CD4-positive, alpha-beta T cell treated with Interleukin-6 at 100 ng/mL for 8 hours (primary cell): ENCODE data around the gene INTS7.

Experiments used
- DNase-seq: peaks from one replicate; pipeline ENCODE4 v3.0.0-alpha.2; 2020; ENCODE audit warnings: mixed read lengths, low spot score

INTS7 gene

GRCh38 chr1:211903490-211904245 is 131.7 kb downstream of the INTS7 start:
- no peak for DNase-seq

- no peak for DNase-seq
These were observed 132.6 kb downstream of the INTS7 start for GRCh38 chr1:211902624-211903291.

- no peak for DNase-seq
These were observed 133.4 kb downstream of the INTS7 start for GRCh38 chr1:211901945-211902344.

GRCh38 chr1:211900441-211900840 is 134.9 kb downstream of the INTS7 start:
- DNase-seq = no peak

GRCh38 chr1:211896958-211897357 is 138.4 kb downstream of the INTS7 start:
- no peak for DNase-seq

GRCh38 chr1:211895126-211895759 is 140.1 kb downstream of the INTS7 start:
- no peak for DNase-seq

GRCh38 chr1:211894312-211894711 is 141.0 kb downstream of the INTS7 start:
- no peak for DNase-seq

- DNase-seq = no peak
These were observed 142.1 kb downstream of the INTS7 start for GRCh38 chr1:211893260-211893659.

- DNase-seq = no peak
These were observed 142.8 kb downstream of the INTS7 start for GRCh38 chr1:211892577-211892976.

GRCh38 chr1:211891708-211892107 is 143.6 kb downstream of the INTS7 start:
- DNase-seq = no peak
